Measurements from ENCODE around the gene DEFB124. TPM values are rescaled to one million over a fixed set of nuclear protein-coding genes. Genes with fewer than 3 reads are reported as not detected.

The DEFB124 gene
- polyA plus RNA-seq (not detected in 2 replicates), polyA minus RNA-seq (not detected in 2 replicates)

DNA sequence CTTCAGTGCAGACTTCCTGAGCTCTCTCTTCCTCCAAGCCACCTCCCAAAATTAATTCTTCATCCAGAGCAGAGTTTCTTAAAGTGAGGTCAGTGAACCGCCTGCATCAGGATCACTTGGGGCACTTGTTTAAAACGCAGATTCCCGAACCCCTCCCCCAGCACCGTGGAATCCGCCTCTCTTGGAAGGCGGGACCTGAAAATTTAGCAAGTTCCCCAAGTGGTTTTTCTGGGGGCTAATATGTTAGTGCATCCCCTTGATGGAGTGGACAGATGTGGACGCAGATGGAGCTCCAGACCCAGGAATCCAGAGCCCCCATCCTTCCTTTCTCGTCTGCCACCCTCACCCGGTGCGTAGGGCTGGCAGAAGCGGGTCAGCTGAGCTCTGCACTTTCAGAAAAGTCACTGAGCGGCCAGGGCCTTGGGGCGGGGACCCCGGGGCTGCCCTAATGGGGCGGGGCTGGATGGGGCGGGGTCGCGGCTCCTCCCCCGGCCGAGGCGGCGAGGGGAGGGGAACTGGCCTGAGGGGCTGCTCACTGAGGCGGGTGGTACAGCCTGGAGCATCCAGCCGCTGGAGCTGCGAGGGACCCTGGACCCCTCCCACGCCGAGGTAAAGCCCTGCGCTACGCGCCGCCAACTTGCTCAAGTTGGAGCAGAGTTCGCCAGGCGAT is at the start of gene DEFB124, which contains the start of gene REM1:
Gene DEFB124, minus strand, starts transcription at position 370 of the 670 bp plus-strand sequence. CDS start 2,114 bp downstream, outside the sequence.
Gene REM1, plus strand, starts transcription at position 531 of the 670 bp plus-strand sequence. CDS start 1,158 bp downstream, outside the sequence.
- H3K27me3 ChIP-seq (ENCODE audit: insufficient read depth, low read depth, low read length): no peaks in the 10 kb centered on the region
- H4K20me1 ChIP-seq (ENCODE audit: insufficient read depth): no peaks in the 10 kb centered on the region
- TF ChIP-seq, protein P1, sequence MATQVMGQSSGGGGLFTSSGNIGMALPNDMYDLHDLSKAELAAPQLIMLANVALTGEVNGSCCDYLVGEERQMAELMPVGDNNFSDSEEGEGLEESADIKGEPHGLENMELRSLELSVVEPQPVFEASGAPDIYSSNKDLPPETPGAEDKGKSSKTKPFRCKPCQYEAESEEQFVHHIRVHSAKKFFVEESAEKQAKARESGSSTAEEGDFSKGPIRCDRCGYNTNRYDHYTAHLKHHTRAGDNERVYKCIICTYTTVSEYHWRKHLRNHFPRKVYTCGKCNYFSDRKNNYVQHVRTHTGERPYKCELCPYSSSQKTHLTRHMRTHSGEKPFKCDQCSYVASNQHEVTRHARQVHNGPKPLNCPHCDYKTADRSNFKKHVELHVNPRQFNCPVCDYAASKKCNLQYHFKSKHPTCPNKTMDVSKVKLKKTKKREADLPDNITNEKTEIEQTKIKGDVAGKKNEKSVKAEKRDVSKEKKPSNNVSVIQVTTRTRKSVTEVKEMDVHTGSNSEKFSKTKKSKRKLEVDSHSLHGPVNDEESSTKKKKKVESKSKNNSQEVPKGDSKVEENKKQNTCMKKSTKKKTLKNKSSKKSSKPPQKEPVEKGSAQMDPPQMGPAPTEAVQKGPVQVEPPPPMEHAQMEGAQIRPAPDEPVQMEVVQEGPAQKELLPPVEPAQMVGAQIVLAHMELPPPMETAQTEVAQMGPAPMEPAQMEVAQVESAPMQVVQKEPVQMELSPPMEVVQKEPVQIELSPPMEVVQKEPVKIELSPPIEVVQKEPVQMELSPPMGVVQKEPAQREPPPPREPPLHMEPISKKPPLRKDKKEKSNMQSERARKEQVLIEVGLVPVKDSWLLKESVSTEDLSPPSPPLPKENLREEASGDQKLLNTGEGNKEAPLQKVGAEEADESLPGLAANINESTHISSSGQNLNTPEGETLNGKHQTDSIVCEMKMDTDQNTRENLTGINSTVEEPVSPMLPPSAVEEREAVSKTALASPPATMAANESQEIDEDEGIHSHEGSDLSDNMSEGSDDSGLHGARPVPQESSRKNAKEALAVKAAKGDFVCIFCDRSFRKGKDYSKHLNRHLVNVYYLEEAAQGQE (IDR thresholded peaks at IDR 0.05; ENCODE audit: borderline replicate concordance): no peak
- no peak for TF ChIP-seq POLR2AphosphoS5 (IDR thresholded peaks at IDR 0.05)
- TF ChIP-seq TAF1 (IDR thresholded peaks at IDR 0.05; ENCODE audit: low read depth): no peak
- TF ChIP-seq EZH2 (IDR thresholded peaks at IDR 0.05; ENCODE audit: borderline replicate concordance, insufficient read depth, low read length, poor library complexity, severe bottlenecking): no peak
- TF ChIP-seq RAD21 (conservative IDR thresholded peaks at IDR 0.05): no peak
- no peak for TF ChIP-seq SMC3 (conservative IDR thresholded peaks at IDR 0.05; ENCODE audit: poor library complexity)
- TF ChIP-seq, protein P2, sequence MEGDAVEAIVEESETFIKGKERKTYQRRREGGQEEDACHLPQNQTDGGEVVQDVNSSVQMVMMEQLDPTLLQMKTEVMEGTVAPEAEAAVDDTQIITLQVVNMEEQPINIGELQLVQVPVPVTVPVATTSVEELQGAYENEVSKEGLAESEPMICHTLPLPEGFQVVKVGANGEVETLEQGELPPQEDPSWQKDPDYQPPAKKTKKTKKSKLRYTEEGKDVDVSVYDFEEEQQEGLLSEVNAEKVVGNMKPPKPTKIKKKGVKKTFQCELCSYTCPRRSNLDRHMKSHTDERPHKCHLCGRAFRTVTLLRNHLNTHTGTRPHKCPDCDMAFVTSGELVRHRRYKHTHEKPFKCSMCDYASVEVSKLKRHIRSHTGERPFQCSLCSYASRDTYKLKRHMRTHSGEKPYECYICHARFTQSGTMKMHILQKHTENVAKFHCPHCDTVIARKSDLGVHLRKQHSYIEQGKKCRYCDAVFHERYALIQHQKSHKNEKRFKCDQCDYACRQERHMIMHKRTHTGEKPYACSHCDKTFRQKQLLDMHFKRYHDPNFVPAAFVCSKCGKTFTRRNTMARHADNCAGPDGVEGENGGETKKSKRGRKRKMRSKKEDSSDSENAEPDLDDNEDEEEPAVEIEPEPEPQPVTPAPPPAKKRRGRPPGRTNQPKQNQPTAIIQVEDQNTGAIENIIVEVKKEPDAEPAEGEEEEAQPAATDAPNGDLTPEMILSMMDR (IDR thresholded peaks at IDR 0.05; ENCODE audit: poor library complexity, severe bottlenecking): no peak
- TF ChIP-seq EP300 (conservative IDR thresholded peaks at IDR 0.05; ENCODE audit: poor library complexity, severe bottlenecking): no peak
- no peak for TF ChIP-seq MXI1 (conservative IDR thresholded peaks at IDR 0.05; ENCODE audit: poor library complexity, severe bottlenecking)
- H3K9me2 ChIP-seq (ENCODE audit: insufficient read depth, low read length): no peaks in the 10 kb centered on the region
- peaks cover 11% of the 10 kb centered on the region for H3K9me3 ChIP-seq (ENCODE audit: low read length)
- no peaks in the 10 kb centered on the region for H3K79me2 ChIP-seq (replicated peaks; ENCODE audit: insufficient read depth, low read length)
- H3K9ac ChIP-seq (ENCODE audit: low read length): no peak within 1 kb of the TSS
- H3K27ac ChIP-seq (ENCODE audit: low read length): no peak within 1 kb of the TSS
- H3K4me3 ChIP-seq (ENCODE audit: low read length): no peak within 1 kb of the TSS
- no peak within 1 kb of the TSS for H2AFZ ChIP-seq (ENCODE audit: low read depth, low read length)
- H3F3A ChIP-seq (ENCODE audit: insufficient read depth, low read length, poor library complexity, severe bottlenecking): no peaks in the 10 kb centered on the region
- H3K36me3 ChIP-seq (ENCODE audit: insufficient read depth, low read length): no peaks in the 10 kb centered on the region
- no peak within 1 kb of the TSS for H3K4me2 ChIP-seq (ENCODE audit: low read length)

- H2AFZ ChIP-seq (ENCODE audit: low read depth, low read length): no peak overlapping the region
- no peaks in the 10 kb centered on the region for H3K9me3 ChIP-seq (ENCODE audit: low read length)
- H3K9me2 ChIP-seq (ENCODE audit: insufficient read depth, low read length): no peaks in the 10 kb centered on the region
- no peak overlapping the region for H3K9ac ChIP-seq (ENCODE audit: low read length)
- H3K79me2 ChIP-seq (replicated peaks; ENCODE audit: insufficient read depth, low read length): peaks cover 8% of the 10 kb centered on the region
- H3K27me3 ChIP-seq (ENCODE audit: insufficient read depth, low read depth, low read length): no peaks in the 10 kb centered on the region
- H4K20me1 ChIP-seq (ENCODE audit: insufficient read depth): no peaks in the 10 kb centered on the region
- peaks cover 5% of the 10 kb centered on the region for H3K36me3 ChIP-seq (ENCODE audit: insufficient read depth, low read length)
- TF ChIP-seq EP300 (conservative IDR thresholded peaks at IDR 0.05; ENCODE audit: poor library complexity, severe bottlenecking) (no peak), TAF1 (IDR thresholded peaks at IDR 0.05; ENCODE audit: low read depth) (no peak), MXI1 (conservative IDR thresholded peaks at IDR 0.05; ENCODE audit: poor library complexity, severe bottlenecking) (no peak), RAD21 (conservative IDR thresholded peaks at IDR 0.05) (no peak), POLR2AphosphoS5 (IDR thresholded peaks at IDR 0.05) (no peak), SMC3 (conservative IDR thresholded peaks at IDR 0.05; ENCODE audit: poor library complexity) (no peak), EZH2 (IDR thresholded peaks at IDR 0.05; ENCODE audit: borderline replicate concordance, insufficient read depth, low read length, poor library complexity, severe bottlenecking) (no peak)
- TF ChIP-seq, protein P1 (IDR thresholded peaks at IDR 0.05; ENCODE audit: borderline replicate concordance): no peak
- TF ChIP-seq, protein P2 (IDR thresholded peaks at IDR 0.05; ENCODE audit: poor library complexity, severe bottlenecking): no peak
- no peak overlapping the region for H3K4me2 ChIP-seq (ENCODE audit: low read length)
- no peak overlapping the region for H3K27ac ChIP-seq (ENCODE audit: low read length)
- no peak overlapping the region for H3K4me3 ChIP-seq (ENCODE audit: low read length)
- no peaks in the 10 kb centered on the region for H3F3A ChIP-seq (ENCODE audit: insufficient read depth, low read length, poor library complexity, severe bottlenecking)
These were observed 48.7 kb upstream of the DEFB124 start for GRCh38 chr20:31523361-31524283.

All from neural cell (in vitro differentiated cells).